Uterus (tissue), 4 donors: ENCODE results near the gene ZNF438. TPM values are rescaled to one million over a fixed set of nuclear protein-coding genes. Genes with fewer than 3 reads are reported as not detected.

ENCODE experiments used
- DNase-seq, 2 donors: peaks; one replicate each; pipeline ENCODE4 v3.0.0-alpha.2; 2019 to 2020
- H3K27ac ChIP-seq, 2 donors: fragments of 200-600 bp; sonication (generic); 1 replicate in 1 of 2; 2 replicates in 1 of 2; pipeline ENCODE4 v1.5.1; 2016 to 2018
- H3K27me3 ChIP-seq, 2 donors: fragments of 200-600 bp; sonication (generic); one replicate each; pipeline ENCODE4 v1.5.1; 2018 to 2019; ENCODE audit warnings: control low read depth in 1 of 2
- H3K36me3 ChIP-seq, 2 donors: fragments of 200-600 bp; sonication (generic); one replicate each; pipeline ENCODE4 v1.5.1; 2019; ENCODE audit warnings: control low read depth in 1 of 2
- H3K4me1 ChIP-seq, 2 donors: fragments of 200-600 bp; sonication (generic); one replicate each; pipeline ENCODE4 v1.5.1; 2018 to 2019; ENCODE audit warnings: control low read depth in 1 of 2
- H3K4me3 ChIP-seq, 2 donors: fragments of 200-600 bp; sonication (generic); 1 replicate in 1 of 2; 2 replicates in 1 of 2; pipeline ENCODE4 v1.5.1; 2018 to 2019; ENCODE audit warnings: mild to moderate bottlenecking in 1 of 2
- H3K9me3 ChIP-seq, 2 donors: fragments of 200-600 bp; sonication (generic); one replicate each; pipeline ENCODE4 v1.5.1; 2019; ENCODE audit warnings: control low read depth in 1 of 2
- POLR2A ChIP-seq, 2 donors: fragments of 450-650 bp; IDR thresholded peaks; one replicate each; pipeline ENCODE4 v1.6.1; 2016; ENCODE audit warnings: antibody characterized with exemption in 2 of 2, mild to moderate bottlenecking in 1 of 2, moderate library complexity in 1 of 2
- intact Hi-C: fragments of 100-400 bp; cut with DNase I; formaldehyde crosslinking; loops from one replicate; pipeline ENCODE4 v1.15.1; 2023; ENCODE audit warnings: low total_unique reads
- total RNA-seq, 4 donors: library from RNA; depleted of rRNA in 3 of 4; stranded (reverse); fragments of >200 nt in 3 of 4; gene quantifications; one replicate each; pipeline versions ENCODE4 v1.1.0 to v1.2.4, GENCODE V29; 2014 to 2023
- TF ChIP-seq, protein P1 (sequence below), 4 experiments: fragments of 200-600 bp in 2 of 4; fragments of 450-650 bp in 2 of 4; sonication (generic) in 2 of 4; IDR thresholded peaks; one replicate each; pipeline ENCODE4 v1.5.1; 2016 to 2019; ENCODE audit warnings: antibody characterized with exemption in 4 of 4, mild to moderate bottlenecking in 2 of 4, moderate library complexity in 1 of 4
- donor health status: DM: yes; HTN: yes; CAD: no.

ZNF438 gene
- total RNA-seq, 4 donors from 2014 or later = 5.8 to 24.6 (median 18.4) TPM

DNA sequence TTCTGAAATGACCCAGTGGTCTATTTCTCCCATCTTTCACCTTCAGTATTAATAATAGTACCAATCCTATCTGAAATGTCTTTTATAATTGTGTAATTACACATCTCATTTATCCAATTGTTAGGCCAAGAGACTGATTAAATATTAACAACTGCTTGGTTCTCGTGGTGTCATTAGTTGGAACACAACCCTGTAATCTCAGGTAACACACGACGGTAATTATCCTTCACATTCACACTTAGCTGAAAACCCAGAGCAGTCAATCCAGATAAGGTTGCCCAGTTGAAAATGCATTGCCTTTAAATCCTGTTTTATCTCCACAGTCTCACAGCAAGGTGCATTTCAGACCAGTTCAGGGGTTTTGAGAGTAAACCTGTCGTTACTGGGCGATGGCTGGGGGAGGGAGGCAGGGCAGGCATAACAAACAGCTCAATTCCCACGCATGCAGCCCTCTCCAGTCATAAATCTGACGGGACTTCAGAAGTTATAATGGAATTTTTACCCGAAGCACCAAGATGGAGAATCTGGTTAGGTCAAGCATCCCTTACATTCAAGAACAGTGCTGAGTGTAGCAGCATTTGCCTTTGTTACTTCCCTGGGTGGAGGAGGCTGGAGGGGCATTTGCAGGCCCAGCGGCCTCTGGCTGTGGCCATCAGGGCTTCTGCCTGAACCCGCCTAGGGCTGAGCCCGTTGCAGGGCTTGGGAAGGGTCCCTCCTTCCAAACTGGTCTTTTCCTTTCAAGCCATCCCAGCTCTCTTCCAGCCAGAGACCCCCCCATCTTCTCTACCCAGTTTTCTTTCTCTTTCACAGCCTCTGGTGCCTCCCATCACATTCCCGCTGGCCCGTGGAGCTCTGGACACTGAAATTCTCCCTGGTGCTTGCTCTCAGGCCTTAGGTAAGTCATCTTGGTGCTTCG lies 201.1 kb downstream of the ZNF438 start:
- intact Hi-C loops = no loop called here
- Histone ChIP-seq H3K27me3 (no peaks in the 10 kb centered on the region), H3K4me1 (peaks cover 4 to 5% of the 10 kb centered on the region in 2 donors), H3K4me3 (no peak overlapping the region), H3K9me3 (no peaks in the 10 kb centered on the region), H3K36me3 (no peaks in the 10 kb centered on the region), H3K27ac (peak overlapping the region; percentile 33 to 69)
- DNase-seq = no peak
- no peak for TF ChIP-seq POLR2A (IDR thresholded peaks at IDR 0.05)
- TF ChIP-seq, protein P1, sequence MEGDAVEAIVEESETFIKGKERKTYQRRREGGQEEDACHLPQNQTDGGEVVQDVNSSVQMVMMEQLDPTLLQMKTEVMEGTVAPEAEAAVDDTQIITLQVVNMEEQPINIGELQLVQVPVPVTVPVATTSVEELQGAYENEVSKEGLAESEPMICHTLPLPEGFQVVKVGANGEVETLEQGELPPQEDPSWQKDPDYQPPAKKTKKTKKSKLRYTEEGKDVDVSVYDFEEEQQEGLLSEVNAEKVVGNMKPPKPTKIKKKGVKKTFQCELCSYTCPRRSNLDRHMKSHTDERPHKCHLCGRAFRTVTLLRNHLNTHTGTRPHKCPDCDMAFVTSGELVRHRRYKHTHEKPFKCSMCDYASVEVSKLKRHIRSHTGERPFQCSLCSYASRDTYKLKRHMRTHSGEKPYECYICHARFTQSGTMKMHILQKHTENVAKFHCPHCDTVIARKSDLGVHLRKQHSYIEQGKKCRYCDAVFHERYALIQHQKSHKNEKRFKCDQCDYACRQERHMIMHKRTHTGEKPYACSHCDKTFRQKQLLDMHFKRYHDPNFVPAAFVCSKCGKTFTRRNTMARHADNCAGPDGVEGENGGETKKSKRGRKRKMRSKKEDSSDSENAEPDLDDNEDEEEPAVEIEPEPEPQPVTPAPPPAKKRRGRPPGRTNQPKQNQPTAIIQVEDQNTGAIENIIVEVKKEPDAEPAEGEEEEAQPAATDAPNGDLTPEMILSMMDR (IDR thresholded peaks at IDR 0.05) = no peak

DNA sequence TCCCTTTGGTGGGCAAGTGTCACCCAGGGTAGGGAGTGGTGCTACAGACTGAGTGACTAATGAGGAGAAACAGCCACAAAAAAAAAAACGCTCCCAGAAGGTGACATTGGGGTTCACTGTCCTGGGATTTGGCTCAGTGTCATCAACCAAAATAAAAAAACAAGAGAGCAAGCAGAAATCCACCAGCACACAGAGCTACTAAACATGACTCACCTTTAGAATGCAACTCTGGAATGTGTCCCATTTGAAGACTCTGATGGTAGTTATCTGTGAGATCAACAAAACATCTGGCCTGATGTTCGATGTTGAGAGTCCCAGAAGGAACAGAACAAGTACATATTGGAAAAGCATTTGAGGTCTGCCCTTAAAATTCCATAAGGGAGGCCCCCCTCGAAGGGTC lies 201.8 kb downstream of the ZNF438 start:
- Histone ChIP-seq H3K27ac (peak overlapping the region in 1 of 2 donors; percentile 69), H3K4me1 (peaks cover 4 to 5% of the 10 kb centered on the region in 2 donors), H3K9me3 (no peaks in the 10 kb centered on the region), H3K36me3 (no peaks in the 10 kb centered on the region), H3K4me3 (no peak overlapping the region), H3K27me3 (no peaks in the 10 kb centered on the region)
- TF ChIP-seq, protein P1 (IDR thresholded peaks at IDR 0.05) = no peak
- no peak for TF ChIP-seq POLR2A (IDR thresholded peaks at IDR 0.05)
- no peak for DNase-seq
- intact Hi-C loops = no loop called here

DNA sequence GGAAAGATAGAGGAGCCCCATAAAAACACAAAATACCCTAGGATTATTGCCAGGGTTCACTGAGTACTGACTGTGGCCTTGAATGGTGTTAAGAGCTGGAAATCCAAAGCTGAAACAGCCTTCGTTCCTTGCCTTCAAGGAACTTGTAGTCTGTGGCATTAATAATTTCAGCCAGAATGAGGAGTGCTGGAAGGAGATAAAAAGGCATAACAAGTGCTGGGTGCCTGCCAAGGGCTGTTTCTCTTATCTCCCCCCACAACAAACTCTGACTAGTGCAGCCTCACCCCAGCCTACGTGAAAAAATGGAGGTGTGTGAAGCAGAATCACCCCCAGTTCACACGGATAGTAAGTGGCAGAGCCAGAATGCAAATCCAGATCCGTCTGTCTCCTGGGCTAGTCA lies 203.0 kb downstream of the ZNF438 start:
- intact Hi-C loops = no loop called here
- peaks cover 4 to 5% of the 10 kb centered on the region in 2 donors for H3K4me1 ChIP-seq
- no peaks in the 10 kb centered on the region for H3K27me3 ChIP-seq

DNA sequence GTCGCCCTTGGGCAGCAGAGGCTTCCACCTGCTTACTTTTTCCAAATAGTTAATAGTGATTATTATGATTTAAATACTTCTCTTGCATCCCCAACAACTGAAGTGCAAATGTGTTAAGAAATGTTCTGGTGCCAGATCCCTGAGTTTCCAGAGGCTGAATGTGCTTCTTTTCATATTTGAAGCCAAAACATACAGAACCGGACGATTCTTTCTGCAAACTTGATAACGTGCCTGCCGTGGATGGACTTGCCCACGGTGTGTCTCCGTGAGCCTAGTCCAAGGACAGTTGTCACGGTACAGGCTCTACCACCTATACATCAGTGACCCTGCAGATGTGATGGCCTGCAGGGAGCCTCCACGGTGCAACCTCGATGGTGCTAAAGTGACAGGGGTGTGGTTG lies 203.5 kb downstream of the ZNF438 start:
- no peak overlapping the region for H3K4me3 ChIP-seq
- intact Hi-C loops = no loop called here
- H3K27ac ChIP-seq = no peak overlapping the region
- no peaks in the 10 kb centered on the region for H3K27me3 ChIP-seq
- H3K9me3 ChIP-seq = no peaks in the 10 kb centered on the region
- peaks cover 4 to 5% of the 10 kb centered on the region in 2 donors for H3K4me1 ChIP-seq
- no peaks in the 10 kb centered on the region for H3K36me3 ChIP-seq
- TF ChIP-seq, protein P1 (IDR thresholded peaks at IDR 0.05) = no peak
- no peak for TF ChIP-seq POLR2A (IDR thresholded peaks at IDR 0.05)
- DNase-seq = no peak

More for the DNA sequence above, 203.0 kb downstream of the ZNF438 start:
- H3K36me3 ChIP-seq = no peaks in the 10 kb centered on the region
- no peak for TF ChIP-seq POLR2A (IDR thresholded peaks at IDR 0.05)
- TF ChIP-seq, protein P1 (IDR thresholded peaks at IDR 0.05) = no peak
- DNase-seq = no peak
- no peaks in the 10 kb centered on the region for H3K9me3 ChIP-seq
- H3K4me3 ChIP-seq = no peak overlapping the region
- peak overlapping the region in 1 of 2 donors; percentile 69 for H3K27ac ChIP-seq

- TF ChIP-seq, protein P1 (IDR thresholded peaks at IDR 0.05) = no peak
- no peak for TF ChIP-seq POLR2A (IDR thresholded peaks at IDR 0.05)
- no peaks in the 10 kb centered on the region for H3K36me3 ChIP-seq
- H3K9me3 ChIP-seq = no peaks in the 10 kb centered on the region
- H3K27me3 ChIP-seq = no peaks in the 10 kb centered on the region
- no peak for DNase-seq
- H3K4me3 ChIP-seq = no peak overlapping the region
- peaks cover 4 to 5% of the 10 kb centered on the region in 2 donors for H3K4me1 ChIP-seq
- intact Hi-C loops = no loop called here
- H3K27ac ChIP-seq = no peak overlapping the region
These were observed 204.0 kb downstream of the ZNF438 start for GRCh38 chr10:30827531-30828120.
